AG08396 (cell line): ENCODE results near the gene DCTN1.
"Not testable (repeated sequence)": the region's sequence is repeated elsewhere in the genome, so short reads cannot be mapped to it uniquely, and the experiment has no call there.

Source experiments
- DNase-seq: peaks from one replicate; pipeline ENCODE4 v3.0.0; 2012; ENCODE audit warnings: low spot score, mixed read lengths

Gene DCTN1

GRCh38 chr2:74379851-74380789 is at the start of gene DCTN1:
DCTN1 (minus strand) TSS chr2:74380311; CDS start chr2:74380037, 274 bp downstream.
- peak; percentile 84 for DNase-seq

GRCh38 chr2:74428675-74429074 is 48.6 kb upstream of the DCTN1 start:
- no peak for DNase-seq

- no peak for DNase-seq
These were observed 47.4 kb upstream of the DCTN1 start for GRCh38 chr2:74427551-74427950.

- DNase-seq, result no peak
These were observed 46.2 kb upstream of the DCTN1 start for GRCh38 chr2:74426181-74426758.

- DNase-seq, result no peak
These were observed 45.4 kb upstream of the DCTN1 start for GRCh38 chr2:74425523-74425922.

GRCh38 chr2:74424995-74425406 is 44.9 kb upstream of the DCTN1 start:
- DNase-seq, result no peak

GRCh38 chr2:74424139-74424992 is 44.3 kb upstream of the DCTN1 start:
- DNase-seq, result no peak

GRCh38 chr2:74423231-74424095 is 43.4 kb upstream of the DCTN1 start:
- no peak for DNase-seq

GRCh38 chr2:74421221-74421870 is 41.2 kb upstream of the DCTN1 start, which contains the start of the genes C2orf81 and WDR54:
C2orf81 (minus strand) TSS chr2:74421619; CDS start chr2:74421560, 59 bp downstream.
WDR54 (plus strand) TSS chr2:74421730; CDS start chr2:74422154, 424 bp downstream.
- DNase-seq, result peak; percentile 97

- not testable (repeated sequence) for DNase-seq
These were observed 40.5 kb upstream of the DCTN1 start for GRCh38 chr2:74420443-74421103.

GRCh38 chr2:74420006-74420405 is 39.9 kb upstream of the DCTN1 start:
- no peak for DNase-seq

GRCh38 chr2:74419345-74419744 is 39.2 kb upstream of the DCTN1 start:
- DNase-seq, result no peak

- no peak for DNase-seq
These were observed 38.2 kb upstream of the DCTN1 start for GRCh38 chr2:74418312-74418711.

- no peak for DNase-seq
These were observed 37.7 kb upstream of the DCTN1 start for GRCh38 chr2:74417763-74418162.

- no peak for DNase-seq
These were observed 37.1 kb upstream of the DCTN1 start for GRCh38 chr2:74417197-74417596.

GRCh38 chr2:74416778-74417177 is 36.7 kb upstream of the DCTN1 start:
- no peak for DNase-seq

- DNase-seq, result no peak
These were observed 35.8 kb upstream of the DCTN1 start for GRCh38 chr2:74415762-74416395.

GRCh38 chr2:74414881-74415761 is 35.0 kb upstream of the DCTN1 start:
- DNase-seq, result peak; percentile 78

- no peak for DNase-seq
These were observed 34.3 kb upstream of the DCTN1 start for GRCh38 chr2:74414441-74414840.
